HEK293 (cell line): ENCODE measurements around the gene PPM1N.

Experiments used
- AEBP2 ChIP-seq: fragments of 450-650 bp; formaldehyde crosslinking; IDR thresholded peaks from 2 replicates; pipeline ENCODE4 v1.5.1; 2016; ENCODE audit warnings: missing biosample characterization, missing genetic modification characterization, borderline replicate concordance
- BCL11A ChIP-seq: fragments of 450-650 bp; formaldehyde crosslinking; IDR thresholded peaks from 2 replicates; pipeline ENCODE4 v1.5.1; 2016; ENCODE audit warnings: low read depth, missing biosample characterization, missing genetic modification characterization
- EGR2 ChIP-seq: fragments of 450-650 bp; formaldehyde crosslinking; IDR thresholded peaks from 2 replicates; pipeline ENCODE4 v1.5.1; 2016; ENCODE audit warnings: low read depth, missing biosample characterization, missing genetic modification characterization
- GLI4 ChIP-seq: fragments of 450-650 bp; formaldehyde crosslinking; IDR thresholded peaks from 2 replicates; pipeline ENCODE4 v1.5.1; 2016; ENCODE audit warnings: missing biosample characterization, missing genetic modification characterization
- INSM2 ChIP-seq: fragments of 450-650 bp; formaldehyde crosslinking; IDR thresholded peaks from 2 replicates; pipeline ENCODE4 v1.5.1; 2016; ENCODE audit warnings: missing biosample characterization, missing genetic modification characterization
- KLF7 ChIP-seq: fragments of 450-650 bp; formaldehyde crosslinking; IDR thresholded peaks from 2 replicates; pipeline ENCODE4 v1.5.1; 2016; ENCODE audit warnings: missing biosample characterization, missing genetic modification characterization, borderline replicate concordance
- MEIS1 ChIP-seq: sonication (generic); formaldehyde crosslinking; IDR thresholded peaks from 2 replicates; pipeline ENCODE4 v1.8.1; 2022; ENCODE audit warnings: missing genetic modification reagents, mild to moderate bottlenecking, borderline replicate concordance
- ZBTB44 ChIP-seq: fragments of 450-650 bp; IDR thresholded peaks from 2 replicates; pipeline ENCODE4 v1.5.1; 2018; ENCODE audit warnings: missing biosample characterization, mild to moderate bottlenecking, missing genetic modification characterization
- ZIC2 ChIP-seq: fragments of 450-650 bp; formaldehyde crosslinking; IDR thresholded peaks from 2 replicates; pipeline ENCODE4 v1.5.1; 2016; ENCODE audit warnings: missing biosample characterization, missing genetic modification characterization
- ZNF112 ChIP-seq: fragments of 450-650 bp; formaldehyde crosslinking; IDR thresholded peaks from 2 replicates; pipeline ENCODE4 v1.5.0; 2017; ENCODE audit warnings: missing biosample characterization, missing genetic modification characterization
- ZNF140 ChIP-seq: fragments of 450-650 bp; formaldehyde crosslinking; IDR thresholded peaks from 2 replicates; pipeline ENCODE4 v1.5.1; 2016; ENCODE audit warnings: missing biosample characterization, missing genetic modification characterization
- ZNF146 ChIP-seq: fragments of 450-650 bp; formaldehyde crosslinking; IDR thresholded peaks from 2 replicates; pipeline ENCODE4 v1.5.1; 2016; ENCODE audit warnings: missing biosample characterization, missing genetic modification characterization
- ZNF184 ChIP-seq: fragments of 450-650 bp; IDR thresholded peaks from 2 replicates; pipeline ENCODE4 v1.5.1; 2018; ENCODE audit warnings: missing biosample characterization, mild to moderate bottlenecking, missing genetic modification characterization
- ZNF221 ChIP-seq: fragments of 450-650 bp; formaldehyde crosslinking; IDR thresholded peaks from 2 replicates; pipeline ENCODE4 v1.5.1; 2017; ENCODE audit warnings: missing biosample characterization, missing genetic modification characterization, borderline replicate concordance
- ZNF561 ChIP-seq: fragments of 450-650 bp; IDR thresholded peaks from 2 replicates; pipeline ENCODE4 v1.5.1; 2018; ENCODE audit warnings: missing biosample characterization, missing genetic modification characterization, borderline replicate concordance
- ZNF707 ChIP-seq: fragments of 450-650 bp; formaldehyde crosslinking; IDR thresholded peaks from 2 replicates; pipeline ENCODE4 v1.5.1; 2016; ENCODE audit warnings: missing biosample characterization, missing genetic modification characterization
- ZNF76 ChIP-seq: fragments of 450-650 bp; formaldehyde crosslinking; IDR thresholded peaks from 2 replicates; pipeline ENCODE4; 2016; ENCODE audit warnings: low read depth, missing biosample characterization, missing genetic modification characterization, borderline replicate concordance
- ZNF837 ChIP-seq: fragments of 450-650 bp; formaldehyde crosslinking; IDR thresholded peaks from 2 replicates; pipeline ENCODE4 v1.5.1; 2016; ENCODE audit warnings: missing biosample characterization, missing genetic modification characterization
- TF ChIP-seq, protein P1 (sequence below): fragments of 450-650 bp; formaldehyde crosslinking; IDR thresholded peaks from 2 replicates; pipeline ENCODE4 v1.5.1; 2016; ENCODE audit warnings: missing biosample characterization, missing genetic modification characterization
- TF ChIP-seq, protein P2 (sequence below): fragments of 450-650 bp; formaldehyde crosslinking; IDR thresholded peaks from 2 replicates; pipeline ENCODE4 v1.5.1; 2016; ENCODE audit warnings: missing biosample characterization, missing genetic modification characterization
- TF ChIP-seq, protein P3 (sequence below): fragments of 450-650 bp; formaldehyde crosslinking; conservative IDR thresholded peaks from 2 replicates; pipeline ENCODE4 v1.5.1; 2016; ENCODE audit warnings: low read depth, missing biosample characterization, missing genetic modification characterization
- TF ChIP-seq, protein P4 (sequence below): fragments of 450-650 bp; formaldehyde crosslinking; IDR thresholded peaks from 2 replicates; pipeline ENCODE4 v1.5.1; 2016; ENCODE audit warnings: missing biosample characterization, missing genetic modification characterization
- TF ChIP-seq, protein P5 (sequence below): fragments of 450-650 bp; formaldehyde crosslinking; optimal IDR thresholded peaks from 2 replicates; pipeline ENCODE3; 2016; ENCODE audit warnings: missing biosample characterization, mild to moderate bottlenecking, missing genetic modification characterization

The PPM1N gene

GRCh38 chr19:45468159-45468651, 30.0 kb upstream of the PPM1N start (continued):
- TF ChIP-seq INSM2 (tag by site-specific recombination): no peak
- TF ChIP-seq ZNF184 (tag by site-specific recombination): 0 out of 2 replicates have a peak, but pooled peaks have one; percentile 10
- TF ChIP-seq, protein P1, sequence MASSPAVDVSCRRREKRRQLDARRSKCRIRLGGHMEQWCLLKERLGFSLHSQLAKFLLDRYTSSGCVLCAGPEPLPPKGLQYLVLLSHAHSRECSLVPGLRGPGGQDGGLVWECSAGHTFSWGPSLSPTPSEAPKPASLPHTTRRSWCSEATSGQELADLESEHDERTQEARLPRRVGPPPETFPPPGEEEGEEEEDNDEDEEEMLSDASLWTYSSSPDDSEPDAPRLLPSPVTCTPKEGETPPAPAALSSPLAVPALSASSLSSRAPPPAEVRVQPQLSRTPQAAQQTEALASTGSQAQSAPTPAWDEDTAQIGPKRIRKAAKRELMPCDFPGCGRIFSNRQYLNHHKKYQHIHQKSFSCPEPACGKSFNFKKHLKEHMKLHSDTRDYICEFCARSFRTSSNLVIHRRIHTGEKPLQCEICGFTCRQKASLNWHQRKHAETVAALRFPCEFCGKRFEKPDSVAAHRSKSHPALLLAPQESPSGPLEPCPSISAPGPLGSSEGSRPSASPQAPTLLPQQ: no peak
- no peak for TF ChIP-seq ZNF221
- no peak for TF ChIP-seq ZNF146 (tag by site-specific recombination)
- TF ChIP-seq ZNF707: no peak
- no peak for TF ChIP-seq ZNF561 (tag by site-specific recombination)
- no peak for TF ChIP-seq ZNF140 (tag by site-specific recombination)
- TF ChIP-seq, protein P2, sequence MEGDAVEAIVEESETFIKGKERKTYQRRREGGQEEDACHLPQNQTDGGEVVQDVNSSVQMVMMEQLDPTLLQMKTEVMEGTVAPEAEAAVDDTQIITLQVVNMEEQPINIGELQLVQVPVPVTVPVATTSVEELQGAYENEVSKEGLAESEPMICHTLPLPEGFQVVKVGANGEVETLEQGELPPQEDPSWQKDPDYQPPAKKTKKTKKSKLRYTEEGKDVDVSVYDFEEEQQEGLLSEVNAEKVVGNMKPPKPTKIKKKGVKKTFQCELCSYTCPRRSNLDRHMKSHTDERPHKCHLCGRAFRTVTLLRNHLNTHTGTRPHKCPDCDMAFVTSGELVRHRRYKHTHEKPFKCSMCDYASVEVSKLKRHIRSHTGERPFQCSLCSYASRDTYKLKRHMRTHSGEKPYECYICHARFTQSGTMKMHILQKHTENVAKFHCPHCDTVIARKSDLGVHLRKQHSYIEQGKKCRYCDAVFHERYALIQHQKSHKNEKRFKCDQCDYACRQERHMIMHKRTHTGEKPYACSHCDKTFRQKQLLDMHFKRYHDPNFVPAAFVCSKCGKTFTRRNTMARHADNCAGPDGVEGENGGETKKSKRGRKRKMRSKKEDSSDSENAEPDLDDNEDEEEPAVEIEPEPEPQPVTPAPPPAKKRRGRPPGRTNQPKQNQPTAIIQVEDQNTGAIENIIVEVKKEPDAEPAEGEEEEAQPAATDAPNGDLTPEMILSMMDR (tag by site-specific recombination): peak; percentile 62; the same call in 1 of the 2 replicates
- no peak for TF ChIP-seq AEBP2
- TF ChIP-seq ZNF837 (tag by site-specific recombination): no peak
- TF ChIP-seq BCL11A: no peak
- TF ChIP-seq, protein P3, sequence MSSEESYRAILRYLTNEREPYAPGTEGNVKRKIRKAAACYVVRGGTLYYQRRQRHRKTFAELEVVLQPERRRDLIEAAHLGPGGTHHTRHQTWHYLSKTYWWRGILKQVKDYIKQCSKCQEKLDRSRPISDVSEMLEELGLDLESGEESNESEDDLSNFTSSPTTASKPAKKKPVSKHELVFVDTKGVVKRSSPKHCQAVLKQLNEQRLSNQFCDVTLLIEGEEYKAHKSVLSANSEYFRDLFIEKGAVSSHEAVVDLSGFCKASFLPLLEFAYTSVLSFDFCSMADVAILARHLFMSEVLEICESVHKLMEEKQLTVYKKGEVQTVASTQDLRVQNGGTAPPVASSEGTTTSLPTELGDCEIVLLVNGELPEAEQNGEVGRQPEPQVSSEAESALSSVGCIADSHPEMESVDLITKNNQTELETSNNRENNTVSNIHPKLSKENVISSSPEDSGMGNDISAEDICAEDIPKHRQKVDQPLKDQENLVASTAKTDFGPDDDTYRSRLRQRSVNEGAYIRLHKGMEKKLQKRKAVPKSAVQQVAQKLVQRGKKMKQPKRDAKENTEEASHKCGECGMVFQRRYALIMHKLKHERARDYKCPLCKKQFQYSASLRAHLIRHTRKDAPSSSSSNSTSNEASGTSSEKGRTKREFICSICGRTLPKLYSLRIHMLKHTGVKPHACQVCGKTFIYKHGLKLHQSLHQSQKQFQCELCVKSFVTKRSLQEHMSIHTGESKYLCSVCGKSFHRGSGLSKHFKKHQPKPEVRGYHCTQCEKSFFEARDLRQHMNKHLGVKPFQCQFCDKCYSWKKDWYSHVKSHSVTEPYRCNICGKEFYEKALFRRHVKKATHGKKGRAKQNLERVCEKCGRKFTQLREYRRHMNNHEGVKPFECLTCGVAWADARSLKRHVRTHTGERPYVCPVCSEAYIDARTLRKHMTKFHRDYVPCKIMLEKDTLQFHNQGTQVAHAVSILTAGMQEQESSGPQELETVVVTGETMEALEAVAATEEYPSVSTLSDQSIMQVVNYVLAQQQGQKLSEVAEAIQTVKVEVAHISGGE (tag by site-specific recombination): peak; percentile 45
- TF ChIP-seq ZNF76: no peak
- TF ChIP-seq MEIS1 (CRISPR knock-in tag): no peak
- no peak for TF ChIP-seq EGR2 (tag by site-specific recombination)
- TF ChIP-seq KLF7 (tag by site-specific recombination): no peak
- TF ChIP-seq ZNF112 (tag by site-specific recombination): no peak
- TF ChIP-seq ZIC2 (tag by site-specific recombination): peak; percentile 11; the same call in 1 of the 2 replicates
- TF ChIP-seq, protein P4, sequence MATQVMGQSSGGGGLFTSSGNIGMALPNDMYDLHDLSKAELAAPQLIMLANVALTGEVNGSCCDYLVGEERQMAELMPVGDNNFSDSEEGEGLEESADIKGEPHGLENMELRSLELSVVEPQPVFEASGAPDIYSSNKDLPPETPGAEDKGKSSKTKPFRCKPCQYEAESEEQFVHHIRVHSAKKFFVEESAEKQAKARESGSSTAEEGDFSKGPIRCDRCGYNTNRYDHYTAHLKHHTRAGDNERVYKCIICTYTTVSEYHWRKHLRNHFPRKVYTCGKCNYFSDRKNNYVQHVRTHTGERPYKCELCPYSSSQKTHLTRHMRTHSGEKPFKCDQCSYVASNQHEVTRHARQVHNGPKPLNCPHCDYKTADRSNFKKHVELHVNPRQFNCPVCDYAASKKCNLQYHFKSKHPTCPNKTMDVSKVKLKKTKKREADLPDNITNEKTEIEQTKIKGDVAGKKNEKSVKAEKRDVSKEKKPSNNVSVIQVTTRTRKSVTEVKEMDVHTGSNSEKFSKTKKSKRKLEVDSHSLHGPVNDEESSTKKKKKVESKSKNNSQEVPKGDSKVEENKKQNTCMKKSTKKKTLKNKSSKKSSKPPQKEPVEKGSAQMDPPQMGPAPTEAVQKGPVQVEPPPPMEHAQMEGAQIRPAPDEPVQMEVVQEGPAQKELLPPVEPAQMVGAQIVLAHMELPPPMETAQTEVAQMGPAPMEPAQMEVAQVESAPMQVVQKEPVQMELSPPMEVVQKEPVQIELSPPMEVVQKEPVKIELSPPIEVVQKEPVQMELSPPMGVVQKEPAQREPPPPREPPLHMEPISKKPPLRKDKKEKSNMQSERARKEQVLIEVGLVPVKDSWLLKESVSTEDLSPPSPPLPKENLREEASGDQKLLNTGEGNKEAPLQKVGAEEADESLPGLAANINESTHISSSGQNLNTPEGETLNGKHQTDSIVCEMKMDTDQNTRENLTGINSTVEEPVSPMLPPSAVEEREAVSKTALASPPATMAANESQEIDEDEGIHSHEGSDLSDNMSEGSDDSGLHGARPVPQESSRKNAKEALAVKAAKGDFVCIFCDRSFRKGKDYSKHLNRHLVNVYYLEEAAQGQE (tag by site-specific recombination): no peak; the same call in 1 of the 2 replicates
- TF ChIP-seq, protein P5, sequence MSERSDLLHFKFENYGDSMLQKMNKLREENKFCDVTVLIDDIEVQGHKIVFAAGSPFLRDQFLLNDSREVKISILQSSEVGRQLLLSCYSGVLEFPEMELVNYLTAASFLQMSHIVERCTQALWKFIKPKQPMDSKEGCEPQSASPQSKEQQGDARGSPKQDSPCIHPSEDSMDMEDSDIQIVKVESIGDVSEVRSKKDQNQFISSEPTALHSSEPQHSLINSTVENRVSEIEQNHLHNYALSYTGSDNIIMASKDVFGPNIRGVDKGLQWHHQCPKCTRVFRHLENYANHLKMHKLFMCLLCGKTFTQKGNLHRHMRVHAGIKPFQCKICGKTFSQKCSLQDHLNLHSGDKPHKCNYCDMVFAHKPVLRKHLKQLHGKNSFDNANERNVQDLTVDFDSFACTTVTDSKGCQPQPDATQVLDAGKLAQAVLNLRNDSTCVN (tag by site-specific recombination): no peak
- no peak for TF ChIP-seq GLI4 (tag by site-specific recombination)
- no peak for TF ChIP-seq ZBTB44
